SU-DHL-6 (cell line): ENCODE measurements around the gene HELLS.

Experiments used
- H2AFZ ChIP-seq: fragments of 200-600 bp; sonication (generic); 2 replicates; pipeline ENCODE4 v1.6.1; 2014; ENCODE audit warnings: low read depth, mild to moderate bottlenecking, moderate library complexity, mixed read lengths, antibody characterized with exemption, low read length; ENCODE audit not compliant: severe bottlenecking
- H3F3A ChIP-seq: fragments of 200-600 bp; shearing (Covaris generic); 2 replicates; pipeline ENCODE4 v1.6.0; 2016; ENCODE audit warnings: antibody characterized with exemption, mild to moderate bottlenecking; ENCODE audit not compliant: insufficient read depth
- H3K27ac ChIP-seq: fragments of 200-600 bp; sonication (generic); 2 replicates; pipeline ENCODE4 v1.5.1; 2016; ENCODE audit warnings: low read depth, mild to moderate bottlenecking, low read length, moderate library complexity, mixed read lengths
- H3K27me3 ChIP-seq: fragments of 200-600 bp; sonication (generic), shearing (Covaris generic); 2 replicates; pipeline ENCODE4 v1.6.0; 2014; ENCODE audit warnings: mild to moderate bottlenecking, low read length
- H3K36me3 ChIP-seq: fragments of 200-600 bp; sonication (generic); 2 replicates; pipeline ENCODE4 v1.6.1; 2014; ENCODE audit warnings: mild to moderate bottlenecking, low read length, mixed read lengths
- H3K4me2 ChIP-seq: fragments of 300-600, 200-600 bp; shearing (Covaris generic), sonication (generic); 2 replicates; pipeline ENCODE4 v1.6.0; 2014; ENCODE audit warnings: low read length, low read depth, mild to moderate bottlenecking; ENCODE audit not compliant: poor library complexity, severe bottlenecking
- H3K4me3 ChIP-seq: fragments of 200-600 bp; sonication (generic); 2 replicates; pipeline ENCODE4 v1.5.1; 2014; ENCODE audit warnings: antibody characterized with exemption, low read length, mild to moderate bottlenecking, mixed read lengths; ENCODE audit not compliant: insufficient read depth, poor library complexity, severe bottlenecking
- H3K79me2 ChIP-seq: fragments of 200-600 bp; sonication (generic); 2 replicates; pipeline ENCODE4 v1.6.1; 2014; ENCODE audit warnings: mild to moderate bottlenecking, low read length, moderate library complexity; ENCODE audit not compliant: insufficient read depth
- H3K9ac ChIP-seq: fragments of 200-600 bp; sonication (generic); 2 replicates; pipeline ENCODE4 v1.7.0; 2014; ENCODE audit warnings: mild to moderate bottlenecking, low read length
- H3K9me2 ChIP-seq: fragments of 200-600 bp; sonication (generic); replicated peaks from 2 replicates; pipeline ENCODE4 v1.6.1; 2014; ENCODE audit warnings: low read length; ENCODE audit not compliant: insufficient read depth
- H3K9me3 ChIP-seq: fragments of 200-600 bp; sonication (generic); 2 replicates; pipeline ENCODE4 v1.6.1; 2014; ENCODE audit warnings: low read length, mixed read lengths; ENCODE audit not compliant: insufficient read depth
- H4K20me1 ChIP-seq: fragments of 200-600 bp; sonication (generic); 2 replicates; pipeline ENCODE4 v1.6.1; 2014; ENCODE audit warnings: low read depth, mild to moderate bottlenecking, antibody characterized with exemption, low read length, moderate library complexity, mixed read lengths
- CTCF ChIP-seq: fragments of 200-600 bp; sonication (generic); IDR thresholded peaks from one replicate; pipeline ENCODE4 v1.5.1; 2017; ENCODE audit warnings: antibody characterized with exemption, mild to moderate bottlenecking, low read length, moderate library complexity; ENCODE audit not compliant: insufficient read depth, poor library complexity, severe bottlenecking
- EZH2phosphoT487 ChIP-seq: fragments of 200-600 bp; sonication (generic), shearing (Covaris generic); conservative IDR thresholded peaks from 2 replicates; pipeline ENCODE4 v1.6.1; 2018; ENCODE audit warnings: mild to moderate bottlenecking, antibody characterized with exemption, low read length, moderate library complexity, mixed read lengths

Gene HELLS

GRCh38 chr10:94641480-94641879 is 95.9 kb downstream of the HELLS start:
- H3K4me3 ChIP-seq = no peak overlapping the region
- no peaks in the 10 kb centered on the region for H4K20me1 ChIP-seq
- H3K4me2 ChIP-seq = no peak overlapping the region
- H3K27ac ChIP-seq = no peak overlapping the region
- peaks cover 6% of the 10 kb centered on the region; the same call in 1 of the 2 replicates for H3K9me3 ChIP-seq
- H3K36me3 ChIP-seq = no peaks in the 10 kb centered on the region
- H3K9me2 ChIP-seq = no peaks in the 10 kb centered on the region
- TF ChIP-seq EZH2phosphoT487 (no peak), CTCF (no peak)
- no peak overlapping the region for H3K9ac ChIP-seq
- H3K79me2 ChIP-seq = no peaks in the 10 kb centered on the region
- H3K27me3 ChIP-seq = no peaks in the 10 kb centered on the region
- no peaks in the 10 kb centered on the region for H3F3A ChIP-seq
- no peak overlapping the region for H2AFZ ChIP-seq

GRCh38 chr10:94644352-94644751 is 98.8 kb downstream of the HELLS start:
- Histone ChIP-seq H3K4me2 (no peak overlapping the region), H3K9me3 (no peaks in the 10 kb centered on the region), H3K79me2 (no peaks in the 10 kb centered on the region), H2AFZ (no peak overlapping the region), H3K4me3 (no peak overlapping the region), H3K9ac (no peak overlapping the region), H3K36me3 (no peaks in the 10 kb centered on the region), H3K9me2 (no peaks in the 10 kb centered on the region), H4K20me1 (no peaks in the 10 kb centered on the region), H3F3A (no peaks in the 10 kb centered on the region), H3K27ac (no peak overlapping the region), H3K27me3 (no peaks in the 10 kb centered on the region)
- TF ChIP-seq EZH2phosphoT487 = no peak
- TF ChIP-seq CTCF = no peak

GRCh38 chr10:94645285-94645684 is 99.7 kb downstream of the HELLS start:
- Histone ChIP-seq H3F3A (no peaks in the 10 kb centered on the region), H3K4me3 (no peak overlapping the region), H3K9me3 (no peaks in the 10 kb centered on the region), H3K27ac (no peak overlapping the region), H2AFZ (no peak overlapping the region), H3K9ac (no peak overlapping the region), H4K20me1 (no peaks in the 10 kb centered on the region), H3K36me3 (no peaks in the 10 kb centered on the region), H3K79me2 (no peaks in the 10 kb centered on the region), H3K4me2 (no peak overlapping the region), H3K9me2 (no peaks in the 10 kb centered on the region), H3K27me3 (no peaks in the 10 kb centered on the region)
- TF ChIP-seq EZH2phosphoT487 (no peak), CTCF (no peak)
